ENCODE measurements around the gene TNFSF13B. TPM values are rescaled to one million over a fixed set of nuclear protein-coding genes. Genes with fewer than 3 reads are reported as not detected.

TNFSF13B gene
- total RNA-seq, 1 experiment from 2014 or later = 9.2 TPM

DNA sequence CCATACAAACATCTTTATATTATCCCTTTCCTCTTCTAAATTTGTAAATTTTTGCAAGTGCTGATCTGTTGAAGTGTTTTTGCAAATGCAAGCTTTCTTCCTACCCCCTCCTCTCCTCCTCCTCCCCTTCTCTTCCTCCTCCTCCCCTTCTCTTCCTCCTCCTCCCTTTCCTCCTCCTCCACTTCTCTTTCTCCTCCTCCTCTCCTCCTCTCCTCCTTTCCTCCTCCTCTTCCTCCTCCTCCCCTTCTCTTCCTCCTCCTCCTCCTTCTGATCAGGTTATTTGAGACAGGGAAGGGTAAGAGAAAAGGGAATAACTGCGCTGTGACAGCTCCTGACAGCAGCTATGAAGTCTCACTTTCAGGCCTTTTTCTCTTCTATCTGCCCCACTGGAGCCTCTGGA, 8.9 kb downstream of the TNFSF13B start:
- H3K36me3 ChIP-seq (ENCODE audit: insufficient read depth, low read length, poor library complexity, severe bottlenecking) = no peaks in the 10 kb centered on the region
- BruUV-seq (replicated peaks) = no TSS peak
- no peak overlapping the region for H3K27ac ChIP-seq (ENCODE audit: low read depth, low read length, poor library complexity, severe bottlenecking)
- H3K4me1 ChIP-seq (ENCODE audit: insufficient read depth, low read length, poor library complexity, severe bottlenecking) = peaks cover 15% of the 10 kb centered on the region
- DNase-seq (ENCODE audit: low spot score) = no peak
- POLR2A ChIA-PET (ENCODE audit: low non-redundant PET) = no interaction called here
- intact Hi-C loops (cut with micrococcal nuclease; ENCODE audit: unreplicated experiment) = no loop called here
- no peak overlapping the region for H3K4me3 ChIP-seq (ENCODE audit: low read depth, low read length, poor library complexity, severe bottlenecking)
- TF ChIP-seq EZH2 (IDR thresholded peaks at IDR 0.05; ENCODE audit: borderline replicate concordance, low read depth, low read length, poor library complexity, severe bottlenecking) = no peak
- TF ChIP-seq CTCF (conservative IDR thresholded peaks at IDR 0.05; ENCODE audit: low read depth, low read length) = no peak
- CTCF ChIA-PET = no interaction called here
- H3K27me3 ChIP-seq (replicated peaks; ENCODE audit: insufficient read depth, low read depth, low read length, poor library complexity) = no peaks in the 10 kb centered on the region
- H3K9me3 ChIP-seq (ENCODE audit: low read depth, low read length, poor library complexity, severe bottlenecking) = no peaks in the 10 kb centered on the region

DNA sequence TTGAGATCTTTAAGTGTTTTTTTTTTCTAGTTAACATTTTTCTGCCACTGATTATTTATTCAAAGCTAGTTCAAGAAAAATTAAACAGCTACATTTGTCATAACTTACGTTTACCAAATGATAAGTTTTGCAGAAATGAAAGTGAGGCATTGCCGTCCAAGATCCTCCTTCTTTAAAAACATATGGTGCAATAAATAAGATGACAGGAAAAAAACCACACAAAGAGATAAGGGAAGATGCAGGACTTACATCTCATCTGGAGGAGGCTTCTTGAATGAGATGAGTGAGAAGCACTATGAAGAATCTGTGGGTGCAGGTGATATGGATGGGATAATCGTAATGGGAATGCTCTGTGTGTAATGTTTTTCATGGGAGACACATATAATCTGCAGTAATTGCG, 12.4 kb downstream of the TNFSF13B start:
- intact Hi-C loops (cut with micrococcal nuclease; ENCODE audit: unreplicated experiment) = no loop called here
- H3K4me3 ChIP-seq (ENCODE audit: low read depth, low read length, poor library complexity, severe bottlenecking) = no peak overlapping the region
- no peak for TF ChIP-seq CTCF (conservative IDR thresholded peaks at IDR 0.05; ENCODE audit: low read depth, low read length)
- no peak for TF ChIP-seq EZH2 (IDR thresholded peaks at IDR 0.05; ENCODE audit: borderline replicate concordance, low read depth, low read length, poor library complexity, severe bottlenecking)
- H3K27ac ChIP-seq (ENCODE audit: low read depth, low read length, poor library complexity, severe bottlenecking) = no peak overlapping the region
- CTCF ChIA-PET = no interaction called here
- BruUV-seq (replicated peaks) = no TSS peak
- H3K4me1 ChIP-seq (ENCODE audit: insufficient read depth, low read length, poor library complexity, severe bottlenecking) = peaks cover 10% of the 10 kb centered on the region
- POLR2A ChIA-PET (ENCODE audit: low non-redundant PET) = no interaction called here
- H3K36me3 ChIP-seq (ENCODE audit: insufficient read depth, low read length, poor library complexity, severe bottlenecking) = no peaks in the 10 kb centered on the region
- no peak for DNase-seq (ENCODE audit: low spot score)
- H3K27me3 ChIP-seq (replicated peaks; ENCODE audit: insufficient read depth, low read depth, low read length, poor library complexity) = no peaks in the 10 kb centered on the region
- H3K9me3 ChIP-seq (ENCODE audit: low read depth, low read length, poor library complexity, severe bottlenecking) = no peaks in the 10 kb centered on the region

- intact Hi-C loops (cut with micrococcal nuclease; ENCODE audit: unreplicated experiment) = no loop called here
- BruUV-seq (replicated peaks) = no TSS peak
- DNase-seq (ENCODE audit: low spot score) = no peak
These were observed 13.6 kb downstream of the TNFSF13B start for GRCh38 chr13:108283110-108283509.

More at GRCh38 chr13:108283110-108283509, 13.6 kb downstream of the TNFSF13B start:
- CTCF ChIA-PET = no interaction called here
- Histone ChIP-seq H3K9me3 (ENCODE audit: low read depth, low read length, poor library complexity, severe bottlenecking) (no peaks in the 10 kb centered on the region), H3K27me3 (replicated peaks; ENCODE audit: insufficient read depth, low read depth, low read length, poor library complexity) (no peaks in the 10 kb centered on the region), H3K36me3 (ENCODE audit: insufficient read depth, low read length, poor library complexity, severe bottlenecking) (no peaks in the 10 kb centered on the region), H3K4me3 (ENCODE audit: low read depth, low read length, poor library complexity, severe bottlenecking) (no peak overlapping the region), H3K4me1 (ENCODE audit: insufficient read depth, low read length, poor library complexity, severe bottlenecking) (peaks cover 10% of the 10 kb centered on the region), H3K27ac (ENCODE audit: low read depth, low read length, poor library complexity, severe bottlenecking) (no peak overlapping the region)
- POLR2A ChIA-PET (ENCODE audit: low non-redundant PET) = no interaction called here
- no peak for TF ChIP-seq EZH2 (IDR thresholded peaks at IDR 0.05; ENCODE audit: borderline replicate concordance, low read depth, low read length, poor library complexity, severe bottlenecking)
- TF ChIP-seq CTCF (conservative IDR thresholded peaks at IDR 0.05; ENCODE audit: low read depth, low read length) = no peak
